HepG2 (cell line): ENCODE results near the gene NHERF2. TPM values are rescaled to one million over a fixed set of nuclear protein-coding genes. Genes with fewer than 3 reads are reported as not detected.

ENCODE experiments used
- ATAC-seq: fragments of 200-7000 bp; cut with Tn5 transposase; 3 replicates; pipeline ENCODE4 v1.9.1; 2020; ENCODE audit warnings: mild to moderate bottlenecking, moderate library complexity
- BruUV-seq: library from RNA; stranded (reverse); fragments of 400-500 nt; replicated peaks from 2 replicates; lab custom pipeline; 2021; lab: Mats Ljungman, UMichigan
- CTCF ChIA-PET: fragments of 300-600 bp; formaldehyde crosslinking; extraction: SDS; loops from one replicate; lab custom pipeline; 2021; ENCODE audit warnings: low total read pairs, inconsistent platforms, low intra/inter-chr PET ratio; lab: Yijun Ruan, JAX
- POLR2A ChIA-PET: fragments of 350-600 bp; sonication (Branson Sonifier 250); formaldehyde crosslinking; loops from one replicate; lab custom pipeline; 2020; ENCODE audit warnings: antibody characterized with exemption, inconsistent platforms; lab: Yijun Ruan, JAX
- DNase-seq: peaks from one replicate; pipeline ENCODE4 v3.0.0-alpha.2; 2015; ENCODE audit warnings: low spot score
- FAIRE-seq: peaks from 3 replicates; lab custom pipeline; 2011; peaks lifted over from hg19 to GRCh38; lab: Jason Lieb, UNC
- H2AFZ ChIP-seq: one replicate; pipeline ENCODE4 v1.6.1; 2011; ENCODE audit warnings: low read length, inconsistent platforms
- H3K27ac ChIP-seq: fragments of 300-600 bp; 3 replicates; pipeline ENCODE4 v1.8.0; 2011; ENCODE audit warnings: mixed run types, mild to moderate bottlenecking, mixed read lengths, low read length, inconsistent platforms; ENCODE audit not compliant: insufficient read depth; ENCODE audit errors: extremely low read length
- H3K27me3 ChIP-seq, 2 experiments: fragments of 200-600 bp in 1 of 2; 2 replicates in 1 of 2; 3 replicates in 1 of 2; pipeline versions ENCODE4 v1.6.0 to v1.8.0; 2011; ENCODE audit warnings: low read length in 2 of 2, mild to moderate bottlenecking in 2 of 2, moderate library complexity in 2 of 2, inconsistent platforms in 1 of 2; ENCODE audit not compliant: insufficient read depth in 2 of 2, control insufficient read depth in 1 of 2
- H3K36me3 ChIP-seq, 2 experiments: fragments of 200-600 bp in 1 of 2; replicated peaks in 1 of 2; 2 replicates in 1 of 2; 3 replicates in 1 of 2; pipeline versions ENCODE4 v1.5.1 to v1.8.0; 2011; ENCODE audit warnings: low read length in 2 of 2, inconsistent platforms in 1 of 2; ENCODE audit not compliant: insufficient read depth in 2 of 2, control insufficient read depth in 1 of 2
- H3K4me1 ChIP-seq: 2 replicates; pipeline ENCODE4 v1.5.1; 2012; ENCODE audit warnings: low read length, inconsistent platforms; ENCODE audit not compliant: insufficient read depth
- H3K4me2 ChIP-seq: 2 replicates; pipeline ENCODE4 v1.6.0; 2011; ENCODE audit warnings: low read depth, low read length, inconsistent platforms
- H3K4me3 ChIP-seq, 3 experiments: fragments of 200-600 bp in 1 of 3; sonication (generic), shearing (Covaris generic) in 1 of 3; replicated peaks in 1 of 3; 2 replicates each; pipeline ENCODE4 v1.5.1; 2011 to 2016; ENCODE audit warnings: low read length in 3 of 3, inconsistent platforms in 2 of 3, low read depth in 2 of 3, mild to moderate bottlenecking in 2 of 3, control low read depth in 1 of 3, mixed read lengths in 1 of 3; ENCODE audit not compliant: insufficient read depth in 1 of 3
- H3K79me2 ChIP-seq: one replicate; pipeline ENCODE4 v1.6.1; 2011; ENCODE audit warnings: low read length, inconsistent platforms; ENCODE audit not compliant: insufficient read depth
- H3K9ac ChIP-seq: 2 replicates; pipeline ENCODE4 v1.6.0; 2011; ENCODE audit warnings: mild to moderate bottlenecking, low read depth, low read length, inconsistent platforms; ENCODE audit not compliant: insufficient read depth
- H3K9me3 ChIP-seq: 2 replicates; pipeline ENCODE4 v1.5.1; 2012; ENCODE audit warnings: mild to moderate bottlenecking, low read length
- H4K20me1 ChIP-seq: 2 replicates; pipeline ENCODE4 v1.6.0; 2011; ENCODE audit warnings: inconsistent platforms, mild to moderate bottlenecking, low read length, moderate library complexity; ENCODE audit not compliant: insufficient read depth
- CC2D1A ChIP-seq: sonication (generic); formaldehyde crosslinking; IDR thresholded peaks from 2 replicates; pipeline ENCODE4 v1.8.1; 2023; ENCODE audit warnings: mild to moderate bottlenecking, missing genetic modification reagents
- FOXO1 ChIP-seq: sonication (generic); formaldehyde crosslinking; IDR thresholded peaks from 2 replicates; pipeline ENCODE4 v1.4.0; 2020; ENCODE audit warnings: missing genetic modification reagents
- NCOR1 ChIP-seq: fragments of 200-600 bp; sonication (generic); IDR thresholded peaks from 2 replicates; pipeline ENCODE4 v1.7.0; 2017; ENCODE audit warnings: antibody characterized with exemption, low read length, borderline replicate concordance
- NR1H2 ChIP-seq: sonication (generic); formaldehyde crosslinking; IDR thresholded peaks from 2 replicates; pipeline ENCODE4 v1.8.1; 2022; ENCODE audit warnings: low read depth, missing genetic modification reagents, borderline replicate concordance
- POLR2AphosphoS2 ChIP-seq: IDR thresholded peaks from 2 replicates; pipeline ENCODE4 v1.6.1; 2011; ENCODE audit warnings: low read depth, low read length, improper control_type of control experiment
- SAFB2 ChIP-seq: sonication (generic); formaldehyde crosslinking; IDR thresholded peaks from 2 replicates; pipeline ENCODE4 v1.5.1; 2020; ENCODE audit warnings: missing genetic modification reagents, low read depth, mild to moderate bottlenecking, borderline replicate concordance
- ZBTB33 ChIP-seq: sonication (generic); formaldehyde crosslinking; IDR thresholded peaks from 2 replicates; pipeline ENCODE4 v1.4.0; 2020; ENCODE audit warnings: missing genetic modification reagents
- ZMYM4 ChIP-seq: sonication (generic); formaldehyde crosslinking; IDR thresholded peaks from 2 replicates; pipeline ENCODE4 v1.8.1; 2023; ENCODE audit warnings: mild to moderate bottlenecking, missing genetic modification reagents
- ZNF318 ChIP-seq: sonication (generic); formaldehyde crosslinking; IDR thresholded peaks from 2 replicates; pipeline ENCODE4 v1.4.0; 2020; ENCODE audit warnings: mild to moderate bottlenecking, missing genetic modification reagents
- ZNF564 ChIP-seq: sonication (generic); formaldehyde crosslinking; IDR thresholded peaks from 2 replicates; pipeline ENCODE4 v1.8.1; 2023; ENCODE audit warnings: mild to moderate bottlenecking, missing genetic modification reagents
- ZNF709 ChIP-seq: sonication (generic); formaldehyde crosslinking; IDR thresholded peaks from 2 replicates; pipeline ENCODE4 v1.5.0; 2020; ENCODE audit warnings: mild to moderate bottlenecking, missing genetic modification reagents
- WGBS: methylation state at CpG from one replicate; pipeline ENCODE4 v1.1.6; 2017; ENCODE audit warnings: low lambda C conversion rate; 5-methylcytosine and 5-hydroxymethylcytosine counted together
- in situ Hi-C: cut with HindIII; loops from 2 replicates; pipeline ENCODE4 v1.10.0; 2017; ENCODE audit warnings: low pct_unique_long_range_greater_than_20kb; ENCODE audit not compliant: extremely low pct_ligation_motif_present
- intact Hi-C: fragments of 100-400 bp; cut with micrococcal nuclease; formaldehyde crosslinking; loops from one replicate; pipeline ENCODE4 v1.10.0; 2022; ENCODE audit not compliant: unreplicated experiment
- polyA plus RNA-seq, 8 experiments: library from polyadenylated mRNA; depleted of rRNA in 3 of 8; stranded (reverse) in 7 of 8; unstranded in 1 of 8; fragments of >200 nt; fragmentation: Illumina TruSeq in 4 of 8; extraction: Trizol in 4 of 8; gene quantifications; 2 replicates each; pipeline versions ENCODE4 v1.2.1 to v1.2.3, GENCODE V29; 2011 to 2016; ENCODE audit warnings: low read depth in 4 of 8, missing spikeins in 1 of 8, mixed read lengths in 1 of 8; ENCODE audit not compliant: insufficient read depth in 1 of 8
- total RNA-seq, 5 experiments: library from RNA; depleted of rRNA; stranded (reverse); fragments of >200 nt; fragmentation: Illumina TruSeq; extraction: Trizol; gene quantifications; 2 replicates each; pipeline ENCODE4 v1.2.3, GENCODE V29; 2016; ENCODE audit warnings: low read depth in 1 of 5

The NHERF2 gene
- total and polyA plus RNA-seq, 2 of the 13 experiments (the other 11 are each of a cell fraction or from before 2014, with no cell fraction given), result 23.7 to 39.3 TPM

GRCh38 chr16:2038382-2039231, 11.9 kb downstream of the NHERF2 start:
- peak overlapping the region; percentile 64 for H3K4me2 ChIP-seq
- no peaks in the 10 kb centered on the region for H3K27me3 ChIP-seq
- intact Hi-C loops, result no loop called here
- in situ Hi-C loops, result no loop called here
- DNase-seq (no peak), FAIRE-seq (no peak), ATAC-seq (peak; percentile 0; the same call in 2 of the 3 replicates)
- H3K4me3 ChIP-seq, result peak overlapping the region in 1 of 3 experiments; percentile 46; a peak in 2 of 6 replicates
- H4K20me1 ChIP-seq, result no peaks in the 10 kb centered on the region
- no TSS peak for BruUV-seq
- H3K36me3 ChIP-seq, result peaks cover 3 to 6% of the 10 kb centered on the region in 2 experiments; a peak in 3 of 5 replicates
- H3K9me3 ChIP-seq, result no peaks in the 10 kb centered on the region
- CTCF ChIA-PET, result no interaction called here
- H3K79me2 ChIP-seq, result no peaks in the 10 kb centered on the region
- no peak overlapping the region for H2AFZ ChIP-seq
- POLR2A ChIA-PET, result interaction anchor here (0.9 to 4.8 kb wide), 14 partner anchors 9 to 256 kb away, joined by 3 to 67 read pairs (median 5); partner anchors contain the start of genes NHERF2, NPW, NTHL1 and NUBP2
- H3K4me1 ChIP-seq, result peaks cover 86% of the 10 kb centered on the region
- WGBS, result 69% methylated on average over 14 of the region's 41 CpGs
- H3K9ac ChIP-seq, result peak overlapping the region; percentile 26; the same call in 1 of the 2 replicates
- peak overlapping the region; percentile 86 for H3K27ac ChIP-seq
- TF ChIP-seq ZNF564 (CRISPR knock-in tag) (0 out of 2 replicates have a peak, but pooled peaks have one; percentile 49), ZNF318 (CRISPR knock-in tag) (0 out of 2 replicates have a peak, but pooled peaks have one; percentile 2), FOXO1 (peak; percentile 37; the same call in 1 of the 2 replicates), CC2D1A (CRISPR knock-in tag) (no peak), NCOR1 (0 out of 2 replicates have a peak, but pooled peaks have one; percentile 5), NR1H2 (CRISPR knock-in tag) (no peak), ZNF709 (CRISPR knock-in tag) (no peak), ZMYM4 (peak; percentile 35; the same call in 1 of the 2 replicates), ZBTB33 (CRISPR knock-in tag) (peak; percentile 98), POLR2AphosphoS2 (no peak), SAFB2 (CRISPR knock-in tag) (peak; percentile 51; the same call in 1 of the 2 replicates)
